ENCODE results near the gene LRP3.

Gene LRP3

GRCh38 chr19:33238481-33239149, 44.5 kb downstream of the LRP3 start:
- DNase-seq (ENCODE audit: low read depth) = no peak

- no peak for DNase-seq (ENCODE audit: low read depth)
Measured at GRCh38 chr19:33239223-33239975, 45.3 kb downstream of the LRP3 start.

GRCh38 chr19:33240181-33240771, 46.1 kb downstream of the LRP3 start:
- DNase-seq (ENCODE audit: low read depth) = no peak

GRCh38 chr19:33241091-33241529, 47.0 kb downstream of the LRP3 start:
- DNase-seq (ENCODE audit: low read depth) = no peak

- peak; percentile 11 for DNase-seq (ENCODE audit: low read depth)
Measured at GRCh38 chr19:33241530-33242101, 47.5 kb downstream of the LRP3 start.

GRCh38 chr19:33242131-33242530, 48.0 kb downstream of the LRP3 start:
- no peak for DNase-seq (ENCODE audit: low read depth)

GRCh38 chr19:33242911-33243310, 48.8 kb downstream of the LRP3 start:
- no peak for DNase-seq (ENCODE audit: low read depth)

GRCh38 chr19:33245948-33246708, 52.0 kb downstream of the LRP3 start:
- DNase-seq (ENCODE audit: low read depth) = no peak

- DNase-seq (ENCODE audit: low read depth) = no peak
Measured at GRCh38 chr19:33246709-33247440, 52.7 kb downstream of the LRP3 start.

GRCh38 chr19:33247441-33247819, 53.3 kb downstream of the LRP3 start:
- DNase-seq (ENCODE audit: low read depth) = no peak

GRCh38 chr19:33248104-33248503, 54.0 kb downstream of the LRP3 start:
- no peak for DNase-seq (ENCODE audit: low read depth)

- DNase-seq (ENCODE audit: low read depth) = no peak
Measured at GRCh38 chr19:33248553-33248953, 54.4 kb downstream of the LRP3 start.

- no peak for DNase-seq (ENCODE audit: low read depth)
Measured at GRCh38 chr19:33248954-33249613, 55.0 kb downstream of the LRP3 start.

GRCh38 chr19:33249740-33250366, 55.7 kb downstream of the LRP3 start:
- DNase-seq (ENCODE audit: low read depth) = no peak

GRCh38 chr19:33250500-33250899, 56.4 kb downstream of the LRP3 start:
- no peak for DNase-seq (ENCODE audit: low read depth)

GRCh38 chr19:33251076-33251475, 56.9 kb downstream of the LRP3 start:
- no peak for DNase-seq (ENCODE audit: low read depth)

- DNase-seq (ENCODE audit: low read depth) = no peak
Measured at GRCh38 chr19:33251526-33252090, 57.5 kb downstream of the LRP3 start.

- DNase-seq (ENCODE audit: low read depth) = no peak
Measured at GRCh38 chr19:33252418-33252962, 58.4 kb downstream of the LRP3 start.

- no peak for DNase-seq (ENCODE audit: low read depth)
Measured at GRCh38 chr19:33252971-33253370, 58.8 kb downstream of the LRP3 start.
